HG02798 (cell line): ENCODE results near the gene AP1S1.

ENCODE experiments used
- ATAC-seq: cut with Tn5 transposase; IDR thresholded peaks from one replicate; pipeline ENCODE4 v1.9.1; 2021; ENCODE audit warnings: mild to moderate bottlenecking; ENCODE audit not compliant: unreplicated experiment, poor library complexity

The AP1S1 gene

DNA sequence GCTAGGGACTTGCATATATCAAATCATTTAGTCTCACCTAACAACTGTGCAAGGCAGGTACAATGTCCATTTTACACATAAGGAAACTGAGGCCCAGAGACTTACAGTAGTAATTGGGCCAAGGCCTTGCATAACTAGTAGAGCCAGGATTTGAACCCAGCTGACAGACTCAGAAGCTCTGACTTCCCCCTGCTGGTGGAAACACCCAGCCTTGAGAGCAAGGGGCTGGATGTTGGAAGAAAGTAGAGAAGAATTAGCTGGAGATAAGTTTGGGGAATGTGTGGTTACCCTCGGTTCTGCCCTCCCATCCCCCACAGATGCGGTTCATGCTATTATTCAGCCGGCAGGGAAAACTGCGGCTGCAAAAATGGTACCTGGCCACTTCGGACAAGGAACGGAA lies 2.0 kb downstream of the AP1S1 start:
- no peak for ATAC-seq

DNA sequence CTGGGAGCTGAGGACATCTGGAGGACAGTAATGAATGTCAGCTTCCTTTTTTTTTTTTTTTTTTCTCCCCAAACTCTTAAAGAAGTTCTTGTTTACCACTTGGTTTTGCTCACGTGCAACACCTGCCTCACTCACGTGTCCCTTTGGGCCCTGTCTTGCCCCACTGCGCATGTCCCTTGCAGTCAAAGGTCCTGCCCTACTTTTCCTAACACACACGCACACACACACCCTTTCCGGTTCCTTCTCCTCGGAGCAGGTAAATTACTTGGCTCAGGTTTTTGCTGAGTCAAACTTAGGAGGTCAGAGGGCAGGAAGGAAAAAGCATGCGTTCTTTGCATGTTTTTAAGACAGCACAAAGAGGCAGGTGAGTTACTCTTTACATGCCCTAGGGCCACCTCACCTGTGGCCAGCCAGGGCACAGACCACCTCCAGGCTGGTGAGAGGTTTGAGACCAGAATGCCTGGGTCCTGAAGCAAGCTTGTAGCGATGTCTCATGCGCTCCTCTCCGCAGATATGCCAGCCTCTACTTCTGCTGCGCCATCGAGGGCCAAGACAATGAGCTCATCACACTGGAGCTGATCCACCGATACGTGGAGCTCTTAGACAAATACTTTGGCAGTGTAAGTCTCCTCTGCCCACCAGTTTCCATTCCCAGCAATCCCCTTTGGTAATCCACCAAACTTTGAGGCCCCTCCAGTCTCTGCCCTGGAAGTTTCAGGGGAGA lies 2.8 kb downstream of the AP1S1 start:
- ATAC-seq, result no peak

- ATAC-seq, result no peak
Observed at GRCh38 chr7:101159696-101160674, 5.7 kb downstream of the AP1S1 start.

DNA sequence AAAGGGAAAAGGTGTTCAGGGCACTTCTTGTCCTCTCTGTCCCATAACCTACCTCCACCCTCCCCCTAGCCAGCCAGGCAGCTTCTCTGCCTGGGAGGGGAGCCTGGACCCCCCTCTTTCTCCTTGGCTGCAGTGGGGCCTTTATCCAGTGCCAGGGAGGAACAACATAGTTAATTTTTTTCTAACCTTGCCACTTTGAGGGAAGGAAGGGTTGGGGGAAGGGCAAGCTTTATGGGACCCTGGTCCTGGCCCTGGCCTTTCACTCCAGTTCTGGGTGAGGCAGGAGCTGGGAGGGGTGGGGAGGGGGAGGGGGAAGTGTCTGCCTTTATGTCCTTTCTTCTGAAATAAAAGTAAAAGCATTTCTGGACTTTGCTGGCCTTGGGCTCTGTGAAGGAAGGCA lies 6.6 kb downstream of the AP1S1 start:
- ATAC-seq, result no peak

GRCh38 chr7:101161692-101162471 lies 7.6 kb downstream of the AP1S1 start:
- no peak for ATAC-seq

GRCh38 chr7:101162551-101163278 lies 8.4 kb downstream of the AP1S1 start:
- ATAC-seq, result no peak

DNA sequence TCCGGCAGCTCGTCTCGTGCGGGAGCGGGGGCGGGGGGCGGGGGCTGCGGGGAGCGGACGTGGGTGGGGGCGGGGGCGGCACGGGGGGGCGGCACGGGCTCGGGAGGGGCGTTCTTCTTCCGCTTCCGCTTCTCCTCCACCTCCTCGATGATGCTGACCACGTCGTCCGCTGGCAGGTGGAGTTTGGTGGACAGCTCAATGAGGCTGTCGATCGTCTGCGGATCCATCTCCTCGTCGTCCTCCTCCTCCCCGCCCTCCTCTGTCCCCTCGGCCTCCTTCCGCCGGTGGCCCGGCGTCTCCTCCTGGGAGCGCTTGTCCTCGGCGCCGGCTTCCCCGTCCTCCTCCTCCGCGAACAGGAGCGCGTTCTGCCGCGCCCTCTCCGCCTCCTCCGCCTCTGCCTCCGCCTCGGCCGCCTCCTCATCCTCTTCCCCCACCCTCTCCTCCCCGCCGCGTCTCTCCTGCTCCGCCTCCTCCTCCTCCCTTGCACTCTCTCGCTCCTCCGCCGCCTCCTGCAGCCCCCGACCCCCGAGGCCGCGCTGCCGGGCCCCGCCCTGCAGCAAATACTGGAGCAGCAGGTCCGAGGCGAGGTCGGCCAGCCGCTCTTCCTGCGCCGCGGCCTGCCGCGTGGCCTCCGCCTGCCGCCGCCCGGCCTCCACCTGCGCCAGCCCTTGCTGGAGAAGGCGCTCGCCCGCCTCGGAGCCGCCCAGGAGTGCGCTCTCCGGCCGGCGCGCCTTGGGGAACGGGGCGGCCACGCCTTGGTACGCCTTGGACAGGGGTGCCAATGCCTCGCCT lies 9.2 kb downstream of the AP1S1 start:
- no peak for ATAC-seq

DNA sequence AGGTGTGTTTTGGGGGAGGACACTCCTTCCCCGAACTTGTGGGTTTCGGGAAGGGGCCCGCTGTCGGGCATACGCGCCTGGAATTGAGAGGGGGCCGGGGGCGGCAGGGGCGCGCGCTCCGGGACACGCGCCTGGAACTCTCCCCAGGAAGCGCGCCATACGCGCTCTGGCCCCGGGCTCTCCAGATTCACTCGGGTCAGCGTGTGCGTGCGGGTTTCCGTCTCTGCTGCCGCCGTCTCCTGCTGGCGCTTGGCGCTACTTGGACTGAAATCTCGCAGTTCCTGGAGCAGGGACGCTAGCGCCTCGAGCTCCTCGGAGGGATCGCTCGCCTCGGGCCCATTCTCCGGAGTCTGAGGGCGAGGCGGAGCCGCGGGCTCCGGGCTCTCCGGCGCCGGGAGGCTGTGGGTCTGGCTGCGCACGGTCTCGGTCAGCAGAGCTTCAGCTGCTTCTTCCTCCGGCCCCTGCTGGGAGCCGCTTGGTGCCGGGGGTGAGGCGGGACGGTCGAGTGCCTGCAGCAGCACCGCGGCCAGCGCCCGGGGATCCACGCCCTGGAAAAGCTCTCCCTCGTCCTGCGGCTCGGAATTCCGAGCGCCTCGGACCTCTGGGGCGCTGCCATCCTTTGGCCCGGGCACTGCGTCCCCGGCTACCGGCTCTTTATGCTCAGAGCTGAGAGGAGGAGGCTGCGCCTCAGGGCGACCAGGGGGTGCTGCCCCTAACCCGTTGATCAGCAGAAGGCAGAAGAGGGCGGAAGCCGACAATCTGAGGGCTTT lies 10.0 kb downstream of the AP1S1 start:
- no peak for ATAC-seq

DNA sequence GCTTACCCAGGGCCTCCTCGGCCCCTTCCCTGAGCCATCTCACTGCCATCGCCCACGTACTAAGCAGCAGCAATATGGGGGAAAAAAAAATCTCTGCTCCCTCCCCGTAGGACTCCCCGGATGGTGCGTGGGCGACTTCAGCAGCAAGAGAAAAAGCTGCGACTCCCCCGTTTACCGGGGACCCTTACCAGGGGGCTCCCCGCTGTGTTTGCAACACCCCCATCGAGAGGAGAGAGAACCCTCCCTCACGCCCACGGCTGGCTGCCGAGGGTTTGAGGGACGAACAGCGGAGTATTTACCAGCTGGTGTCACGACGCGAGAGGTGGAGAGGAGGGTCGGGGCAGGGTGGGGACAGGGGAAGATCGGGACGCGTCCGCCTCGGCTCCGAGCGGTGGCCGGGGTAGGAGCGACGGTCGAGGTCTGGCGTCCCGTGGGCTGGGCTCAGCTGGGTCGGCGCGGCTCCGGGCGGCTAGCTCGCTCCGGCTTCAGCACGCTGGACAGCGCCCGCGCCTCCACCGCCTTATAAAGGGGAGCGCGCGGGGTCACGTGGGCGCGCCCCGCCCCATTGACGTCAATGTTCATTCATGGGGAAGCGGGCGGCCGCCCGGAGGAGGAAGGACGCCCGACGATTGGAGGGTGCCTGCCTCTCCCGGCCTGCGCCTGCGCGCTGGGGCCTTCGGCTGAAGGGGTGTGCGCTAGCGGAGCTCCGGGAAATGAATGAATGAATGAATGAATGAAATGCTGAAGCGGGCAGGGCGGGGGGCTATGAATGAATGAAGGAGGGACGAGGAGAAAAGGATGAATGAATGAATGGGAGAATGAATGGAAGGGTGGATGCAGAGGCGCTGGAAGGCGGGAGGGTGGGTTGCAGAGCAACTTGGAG lies 11.0 kb downstream of the AP1S1 start, which contains the start of gene VGF:
Gene VGF (minus strand): TSS at position 495 of the 883 bp plus-strand sequence. CDS start 726 bp downstream, outside the sequence.
- peak; percentile 87 for ATAC-seq

GRCh38 chr7:101165958-101166647 lies 11.8 kb downstream of the AP1S1 start:
- no peak for ATAC-seq

GRCh38 chr7:101166648-101166908 lies 12.3 kb downstream of the AP1S1 start:
- no peak for ATAC-seq

GRCh38 chr7:101166909-101167644 lies 12.8 kb downstream of the AP1S1 start:
- ATAC-seq, result no peak

DNA sequence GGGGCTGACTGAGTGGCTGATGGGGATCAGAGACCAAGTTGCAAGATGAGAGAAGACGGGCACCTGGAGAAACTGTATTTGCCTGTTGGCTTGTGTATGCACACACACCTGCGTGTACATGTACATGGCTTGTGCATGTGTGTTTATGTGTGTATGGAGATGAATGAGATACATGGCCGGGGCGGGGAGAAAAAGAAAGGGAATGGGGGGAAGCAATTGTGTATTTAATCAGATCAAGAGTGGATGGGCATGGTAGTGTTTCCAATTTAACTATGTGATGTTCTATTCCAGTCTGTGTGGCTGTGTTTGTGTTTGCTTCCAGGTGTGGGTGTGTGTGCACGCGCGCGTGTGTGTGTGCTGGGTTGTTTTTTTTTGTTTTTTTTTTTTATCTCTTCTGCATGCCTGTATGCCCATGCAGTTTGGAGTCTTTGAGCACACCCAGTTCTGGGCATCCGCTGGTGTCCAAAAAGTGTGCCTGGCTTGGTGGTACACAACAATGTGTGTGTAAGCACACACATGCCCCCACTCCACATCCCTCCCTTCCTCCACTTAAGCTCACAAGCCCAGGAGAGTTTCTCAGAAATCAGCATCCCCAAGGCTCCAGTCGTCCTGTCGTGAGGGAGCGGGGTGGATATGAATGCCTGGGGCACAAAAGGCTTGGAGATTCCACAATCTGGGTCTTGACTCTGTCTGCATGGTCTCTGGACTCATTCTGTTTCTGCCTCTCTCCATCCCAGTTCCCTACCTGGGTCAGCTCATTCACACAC lies 13.6 kb downstream of the AP1S1 start:
- ATAC-seq, result no peak

DNA sequence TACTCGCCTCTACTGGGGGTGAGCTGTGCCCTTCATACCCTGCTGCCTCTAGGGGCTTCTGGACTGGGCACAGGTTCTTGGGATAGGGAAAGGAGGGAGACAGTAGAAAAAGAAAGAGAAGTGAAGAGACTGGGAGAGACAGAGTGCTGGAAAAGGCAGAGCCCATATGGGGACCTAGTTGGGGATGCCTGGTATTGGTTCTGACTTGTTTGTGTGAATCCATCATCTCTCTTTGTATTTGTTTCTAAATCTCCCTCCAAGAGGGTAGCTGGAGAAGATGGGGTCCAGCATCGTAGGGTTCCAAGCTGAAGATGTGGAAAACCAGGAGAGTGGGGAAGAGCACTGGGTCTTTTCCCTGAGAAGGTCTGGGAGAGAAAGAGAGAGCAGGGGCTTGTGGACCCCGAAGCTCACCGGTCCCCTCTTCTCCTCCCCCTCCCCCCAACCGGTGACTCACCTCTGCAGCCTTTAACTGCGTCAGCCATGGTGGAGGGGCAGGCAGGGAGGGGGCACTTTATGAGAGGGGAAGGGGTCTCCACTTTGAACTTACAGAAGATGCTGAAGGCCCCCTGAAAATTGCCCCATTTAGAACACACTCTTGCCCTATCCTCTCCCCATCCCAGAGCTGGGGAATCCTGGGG lies 14.3 kb downstream of the AP1S1 start:
- ATAC-seq, result no peak

GRCh38 chr7:101169110-101169837 lies 15.0 kb downstream of the AP1S1 start:
- no peak for ATAC-seq
